GM13976 (cell line): ENCODE measurements around the gene NIM1K.
A peak's percentile ranks its signal among the peaks of the same experiment; 100 is the strongest.

Experiments
- DNase-seq: peaks from one replicate; pipeline ENCODE4 v3.0.0; 2012; ENCODE audit warnings: low spot score
- CTCF ChIP-seq: IDR thresholded peaks from 2 replicates; pipeline ENCODE4 v1.5.1; 2012; ENCODE audit warnings: borderline replicate concordance, mild to moderate bottlenecking; ENCODE audit not compliant: insufficient read depth; ENCODE audit errors: extremely low read depth, missing control alignments, control extremely low read depth
- in situ Hi-C: fragments of 300-500 bp; cut with MboI; formaldehyde crosslinking; loops from one replicate; pipeline ENCODE4 v1.12.0; 2022; ENCODE audit warnings: low sequenced_read_pairs, mixed read lengths, inconsistent platforms; ENCODE audit not compliant: unreplicated experiment

Gene NIM1K

GRCh38 chr5:43150748-43151147, 41.3 kb upstream of the NIM1K start:
- DNase-seq, result no peak
- in situ Hi-C loops, result no loop called here
- no peak for TF ChIP-seq CTCF

- in situ Hi-C loops, result no loop called here
- DNase-seq, result no peak
- TF ChIP-seq CTCF, result no peak
These were observed 39.1 kb upstream of the NIM1K start for GRCh38 chr5:43152946-43153345.

- no peak for TF ChIP-seq CTCF
- no peak for DNase-seq
These were observed 37.6 kb upstream of the NIM1K start for GRCh38 chr5:43154469-43154868.

GRCh38 chr5:43155394-43156096, 36.5 kb upstream of the NIM1K start:
- no peak for TF ChIP-seq CTCF
- no peak for DNase-seq
- in situ Hi-C loops, result no loop called here

More at GRCh38 chr5:43154469-43154868, 37.6 kb upstream of the NIM1K start:
- in situ Hi-C loops, result no loop called here

- in situ Hi-C loops, result no loop called here
These were observed 35.6 kb upstream of the NIM1K start for GRCh38 chr5:43156388-43156787.

GRCh38 chr5:43157068-43157467, 35.0 kb upstream of the NIM1K start:
- DNase-seq, result no peak
- in situ Hi-C loops, result no loop called here
- TF ChIP-seq CTCF, result no peak

More at GRCh38 chr5:43156388-43156787, 35.6 kb upstream of the NIM1K start:
- DNase-seq, result peak; percentile 36
- TF ChIP-seq CTCF, result no peak
